GM12892 (cell line): ENCODE data around the gene KCNA5.

ENCODE experiments used
- DNase-seq: peaks from one replicate; pipeline ENCODE4 v3.0.0; 2011; ENCODE audit not compliant: insufficient read length
- FAIRE-seq: peaks from 2 replicates; lab custom pipeline; 2011; peaks lifted over from hg19 to GRCh38; lab: Jason Lieb, UNC
- POLR2A ChIP-seq: IDR thresholded peaks from 2 replicates; pipeline ENCODE4 v1.6.1; 2011; ENCODE audit warnings: low read depth, low read length, control low read depth
- POLR2AphosphoS5 ChIP-seq: IDR thresholded peaks from 2 replicates; pipeline ENCODE4 v1.6.1; 2011; ENCODE audit warnings: low read depth, low read length, control low read depth
- TAF1 ChIP-seq: IDR thresholded peaks from 2 replicates; pipeline ENCODE4 v1.6.1; 2011; ENCODE audit warnings: low read depth, mild to moderate bottlenecking, control low read depth, low read length, borderline replicate concordance

The KCNA5 gene

GRCh38 chr12:5071496-5071895 is 27.8 kb downstream of the KCNA5 start:
- TF ChIP-seq POLR2AphosphoS5 (no peak), POLR2A (no peak), TAF1 (no peak)
- no peak for DNase-seq
- FAIRE-seq: no peak

GRCh38 chr12:5072311-5072710 is 28.6 kb downstream of the KCNA5 start:
- TF ChIP-seq POLR2AphosphoS5: no peak
- TF ChIP-seq TAF1: no peak
- TF ChIP-seq POLR2A: no peak
- no peak for FAIRE-seq
- no peak for DNase-seq

DNA sequence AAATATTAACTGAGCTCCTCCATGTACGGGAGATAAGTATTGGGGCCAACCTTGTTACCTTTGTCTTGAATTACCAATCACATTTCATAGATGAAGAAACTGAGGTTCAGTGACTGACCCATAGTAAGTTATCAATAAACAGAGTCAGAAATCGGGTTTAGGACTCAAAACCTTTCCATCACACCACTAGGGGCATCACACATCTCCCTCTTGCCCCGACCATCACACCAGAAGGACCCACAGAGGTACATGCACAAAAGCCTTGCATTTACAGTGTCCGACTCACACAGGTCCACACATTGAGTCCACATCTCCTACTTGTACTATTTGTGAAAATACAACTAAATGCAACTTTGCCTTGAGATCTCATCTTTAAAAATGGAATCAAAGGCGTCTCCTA is 29.4 kb downstream of the KCNA5 start:
- FAIRE-seq (no peak), DNase-seq (no peak)
- TF ChIP-seq TAF1: no peak
- no peak for TF ChIP-seq POLR2AphosphoS5
- TF ChIP-seq POLR2A: no peak

DNA sequence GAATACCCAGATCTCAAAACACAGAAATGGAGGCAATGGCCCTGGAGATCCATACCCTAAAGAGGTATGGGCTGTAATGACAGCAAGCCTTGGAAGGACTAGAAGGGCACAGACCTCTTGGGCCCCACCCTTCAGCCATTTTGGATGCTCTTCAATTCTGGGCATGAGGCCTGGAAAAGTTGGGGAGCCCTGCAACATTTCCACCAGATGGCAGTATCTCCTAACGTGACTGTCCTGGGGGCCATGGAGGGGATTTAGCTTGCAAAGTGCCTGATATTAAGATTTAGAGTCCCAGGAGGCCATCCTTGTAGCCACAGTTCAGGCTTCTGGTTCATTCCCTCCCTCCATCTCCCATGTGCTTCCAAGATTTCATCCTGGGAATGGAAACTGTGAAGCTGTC is 30.2 kb downstream of the KCNA5 start:
- no peak for FAIRE-seq
- TF ChIP-seq POLR2A (no peak), TAF1 (no peak), POLR2AphosphoS5 (no peak)
- no peak for DNase-seq

- DNase-seq (no peak), FAIRE-seq (no peak)
- TF ChIP-seq POLR2A (no peak), TAF1 (no peak), POLR2AphosphoS5 (no peak)
Observed at GRCh38 chr12:5076761-5077160, 33.1 kb downstream of the KCNA5 start.

DNA sequence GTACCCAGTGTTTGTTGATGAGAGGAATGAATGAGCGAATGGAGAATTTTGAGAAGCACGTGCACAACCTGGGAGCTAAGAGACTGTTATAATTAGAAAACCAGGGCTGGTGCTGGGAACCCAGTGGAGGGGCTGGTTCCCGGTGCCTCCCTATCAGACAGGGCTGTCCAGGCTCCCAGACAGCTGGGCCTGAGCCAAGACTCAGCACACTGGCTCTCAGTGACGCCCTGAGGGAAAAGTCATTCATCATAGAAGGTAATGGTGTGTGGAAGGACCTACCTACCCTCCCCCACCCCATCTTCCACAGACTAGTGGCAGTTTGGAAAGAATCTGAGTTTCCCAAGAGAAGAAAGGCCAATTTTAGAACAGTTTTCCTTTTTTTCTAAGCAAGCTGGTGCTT is 34.7 kb downstream of the KCNA5 start:
- no peak for FAIRE-seq
- no peak for DNase-seq

GRCh38 chr12:5081016-5081415 is 37.3 kb downstream of the KCNA5 start:
- DNase-seq (no peak), FAIRE-seq (no peak)
- TF ChIP-seq POLR2A (no peak), POLR2AphosphoS5 (no peak), TAF1 (no peak)

More for the DNA sequence above, 34.7 kb downstream of the KCNA5 start:
- TF ChIP-seq POLR2A (no peak), TAF1 (no peak), POLR2AphosphoS5 (no peak)

DNA sequence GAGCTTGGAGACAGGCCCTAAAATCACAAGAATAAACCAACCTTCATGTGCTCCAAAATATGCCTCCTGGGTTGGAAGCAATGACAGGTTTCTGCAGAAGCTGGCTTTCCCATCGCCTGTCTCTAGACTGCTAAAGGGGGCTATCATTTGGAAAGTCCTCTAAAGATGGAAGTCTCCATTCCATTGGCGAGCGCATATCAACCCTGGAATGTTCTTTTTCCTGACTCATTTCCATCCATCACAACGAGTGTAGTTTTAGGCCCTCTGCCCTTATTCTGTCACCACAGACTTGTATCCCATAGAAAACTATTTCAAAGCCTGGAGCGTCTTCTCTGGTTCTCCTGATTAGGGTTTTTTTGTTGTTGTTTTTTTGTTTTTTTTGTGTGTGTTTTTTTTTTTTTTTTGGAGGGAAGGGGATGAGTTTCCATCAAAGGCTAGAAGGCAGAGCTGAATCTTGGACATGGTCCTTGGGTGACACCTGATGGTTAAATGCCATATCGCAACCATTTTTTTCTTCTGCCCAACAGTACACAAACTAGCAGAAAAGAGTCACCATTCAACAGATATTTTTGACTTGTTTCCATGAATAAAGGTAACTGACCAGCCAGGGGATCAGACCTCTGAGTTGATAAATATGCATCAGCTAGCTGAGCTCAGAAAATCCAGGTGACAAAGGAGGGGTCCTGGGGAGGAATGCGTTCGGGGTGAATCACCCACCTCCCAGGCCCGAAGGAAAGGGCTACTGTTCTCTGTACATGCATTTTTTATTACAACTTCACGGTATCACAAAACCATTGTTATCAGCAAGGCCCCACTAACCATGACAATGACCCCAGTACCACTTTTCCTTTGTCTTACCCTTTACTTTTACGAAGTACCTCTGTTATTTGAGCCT is 40.5 kb downstream of the KCNA5 start:
- FAIRE-seq (peak; percentile 84), DNase-seq (peak; percentile 37)
- TF ChIP-seq POLR2AphosphoS5: no peak
- no peak for TF ChIP-seq POLR2A
- no peak for TF ChIP-seq TAF1

- DNase-seq (no peak), FAIRE-seq (no peak)
- TF ChIP-seq POLR2A: no peak
- TF ChIP-seq TAF1: no peak
- no peak for TF ChIP-seq POLR2AphosphoS5
Observed at GRCh38 chr12:5085896-5086295, 42.2 kb downstream of the KCNA5 start.

GRCh38 chr12:5087831-5088554 is 44.3 kb downstream of the KCNA5 start:
- FAIRE-seq (no peak), DNase-seq (no peak)
- TF ChIP-seq TAF1: no peak
- no peak for TF ChIP-seq POLR2AphosphoS5

DNA sequence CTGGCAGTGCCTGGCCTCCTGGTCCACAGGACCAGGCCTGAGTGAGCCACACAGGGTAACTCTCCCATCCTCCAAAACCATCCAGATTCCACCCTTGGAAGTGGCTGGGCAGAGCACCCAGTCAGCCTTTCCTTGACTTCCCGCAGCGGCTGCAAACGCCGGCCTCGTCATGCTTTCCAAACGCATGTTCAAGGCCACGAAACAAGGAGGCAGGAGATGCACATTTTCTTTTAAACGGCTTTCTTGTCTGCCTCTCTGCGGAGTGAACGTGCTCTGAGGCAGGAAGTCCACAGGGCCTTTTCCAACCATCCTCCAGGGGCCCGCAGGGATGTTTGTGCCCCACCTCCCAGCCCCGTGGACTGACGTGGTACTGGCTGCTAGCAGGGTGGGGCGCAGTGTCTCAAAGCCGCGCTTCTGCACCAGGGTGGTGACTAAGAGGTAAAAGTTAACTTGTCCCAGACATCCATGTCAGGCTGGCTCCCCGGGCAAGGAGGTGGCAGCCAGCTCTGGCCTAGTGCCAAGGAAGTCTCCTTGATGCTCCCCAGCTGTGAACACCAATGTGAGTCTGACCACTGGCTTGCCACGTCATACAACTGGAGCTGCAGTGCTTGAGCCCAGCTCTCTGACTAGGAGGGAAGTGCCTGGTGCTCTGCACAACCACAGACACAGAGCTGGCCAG is 45.0 kb downstream of the KCNA5 start:
- no peak for FAIRE-seq
- DNase-seq: no peak

DNA sequence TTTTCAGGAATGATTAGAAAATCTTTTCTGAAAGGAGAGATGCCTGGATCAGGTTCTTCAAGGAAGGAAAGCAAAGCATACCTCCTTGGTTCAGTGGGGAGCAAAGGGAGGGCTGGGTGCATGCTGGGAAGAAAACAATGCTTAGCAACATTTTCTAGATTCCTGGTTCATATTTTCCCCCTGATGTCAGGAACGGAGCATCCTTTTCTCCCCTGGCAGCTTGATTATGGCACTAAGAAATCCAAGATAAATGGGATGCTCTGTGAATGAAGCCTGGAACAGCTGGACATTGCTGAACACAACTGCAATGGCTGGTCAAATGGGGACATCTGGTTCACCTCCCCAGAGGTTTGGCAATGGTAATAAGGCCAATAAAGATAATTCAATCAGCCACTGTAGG is 50.9 kb downstream of the KCNA5 start:
- DNase-seq (no peak), FAIRE-seq (no peak)
- no peak for TF ChIP-seq POLR2AphosphoS5
- TF ChIP-seq TAF1: no peak
- no peak for TF ChIP-seq POLR2A

More for the DNA sequence above, 45.0 kb downstream of the KCNA5 start:
- TF ChIP-seq POLR2AphosphoS5 (no peak), TAF1 (no peak), POLR2A (no peak)
